HG02571 (cell line): ENCODE measurements around the gene FAT1.

Experiments
- ATAC-seq: cut with Tn5 transposase; IDR thresholded peaks from one replicate; pipeline ENCODE4 v1.9.1; 2021; ENCODE audit warnings: mild to moderate bottlenecking, moderate library complexity; ENCODE audit not compliant: unreplicated experiment

Gene FAT1

DNA sequence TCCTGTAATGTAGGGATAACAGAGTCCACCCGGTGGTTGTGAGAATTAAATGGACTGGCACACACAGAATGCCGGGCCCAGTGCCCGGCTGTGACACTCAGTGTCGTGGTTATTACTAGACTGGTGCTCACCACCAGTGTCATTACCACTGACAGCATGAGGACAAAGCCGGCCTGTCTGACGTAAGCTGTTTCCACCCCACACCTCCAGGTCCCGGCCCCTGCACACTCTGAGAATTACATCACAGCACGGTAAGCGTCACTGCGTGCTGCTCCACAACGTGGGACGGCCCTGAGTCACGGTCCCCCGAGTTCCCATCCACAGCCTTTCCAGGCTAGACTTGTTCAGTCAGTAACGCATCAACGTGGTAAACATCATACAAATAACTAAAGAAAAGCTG lies 22.9 kb downstream of the FAT1 start:
- ATAC-seq, result no peak

DNA sequence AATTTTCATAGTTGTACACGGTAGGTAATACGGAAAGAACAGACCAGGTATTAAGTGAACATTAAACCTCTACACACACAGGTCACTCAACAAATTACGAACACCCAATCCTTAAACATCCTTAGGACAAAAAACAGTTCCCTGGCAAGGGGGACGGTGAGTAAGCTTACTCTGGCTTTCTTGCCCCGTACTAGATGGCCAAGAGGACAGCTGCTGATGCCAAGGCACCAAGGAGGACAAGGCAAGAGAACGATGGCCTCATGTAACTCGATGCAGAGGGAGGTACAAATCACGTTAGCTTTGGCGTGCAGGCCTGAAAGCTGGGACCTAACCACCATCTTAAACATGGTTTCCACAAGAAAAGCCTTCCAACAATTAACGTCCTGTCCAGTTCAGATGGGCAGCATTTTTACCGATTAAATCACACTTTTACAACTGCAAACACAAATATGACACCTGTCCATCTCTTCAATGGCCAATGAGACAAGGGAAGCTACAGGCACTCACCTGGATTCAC lies 23.7 kb downstream of the FAT1 start:
- no peak for ATAC-seq

DNA sequence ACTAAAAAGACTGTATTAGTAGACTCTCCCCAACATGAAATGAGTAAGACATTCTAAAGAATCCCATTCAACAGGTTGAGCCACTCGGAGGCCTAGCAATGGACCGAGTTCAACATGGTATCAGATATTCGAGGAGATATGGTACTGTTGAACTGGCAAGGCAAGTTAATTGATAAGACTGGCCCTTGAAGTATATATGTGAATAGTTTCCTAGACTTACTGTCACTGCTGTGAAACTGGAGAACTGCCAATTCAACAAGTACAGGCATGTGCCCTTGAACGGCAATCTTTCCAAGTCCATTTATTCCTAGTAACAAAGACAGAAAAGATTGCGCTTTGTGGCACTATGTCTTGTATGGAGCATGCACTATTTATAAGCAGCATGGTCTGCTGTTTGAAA lies 24.4 kb downstream of the FAT1 start:
- no peak for ATAC-seq

DNA sequence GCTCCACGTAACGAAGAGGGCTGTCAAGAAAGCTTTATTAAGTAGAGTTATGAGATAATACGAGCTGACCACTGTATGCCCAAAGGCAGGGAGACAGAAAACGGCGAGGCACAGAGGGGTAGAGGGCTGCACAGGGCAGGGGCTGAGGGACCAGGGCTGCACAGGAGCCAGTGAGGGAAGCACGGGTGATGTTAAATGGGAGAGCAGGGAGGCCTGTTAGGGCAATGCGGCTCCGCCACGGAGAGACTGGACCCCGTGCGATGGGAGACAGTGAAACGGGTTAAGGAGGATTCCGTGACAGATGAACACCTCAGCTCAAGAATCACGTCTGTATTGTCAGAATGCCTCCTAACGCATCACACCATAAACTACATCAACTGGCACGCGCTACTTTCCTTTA lies 25.1 kb downstream of the FAT1 start:
- no peak for ATAC-seq

DNA sequence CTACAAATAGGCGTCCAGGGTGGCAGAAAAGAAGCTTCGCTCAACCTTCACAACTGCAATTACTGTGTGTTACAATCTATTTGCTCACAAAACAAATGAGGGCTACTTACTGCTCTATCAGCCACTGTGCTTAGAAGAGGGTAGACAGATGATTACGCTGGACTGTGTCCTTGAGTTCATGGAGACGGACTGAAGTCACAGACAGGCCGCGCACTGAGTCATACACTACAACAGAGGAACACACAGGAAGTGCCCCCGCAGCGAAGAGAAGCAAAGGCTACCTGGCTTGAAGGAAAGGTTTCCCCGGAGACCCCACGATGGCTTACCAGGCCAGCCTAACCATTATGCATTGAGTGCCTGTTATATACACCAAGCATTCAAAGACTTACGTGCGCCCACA lies 25.6 kb downstream of the FAT1 start:
- no peak for ATAC-seq

DNA sequence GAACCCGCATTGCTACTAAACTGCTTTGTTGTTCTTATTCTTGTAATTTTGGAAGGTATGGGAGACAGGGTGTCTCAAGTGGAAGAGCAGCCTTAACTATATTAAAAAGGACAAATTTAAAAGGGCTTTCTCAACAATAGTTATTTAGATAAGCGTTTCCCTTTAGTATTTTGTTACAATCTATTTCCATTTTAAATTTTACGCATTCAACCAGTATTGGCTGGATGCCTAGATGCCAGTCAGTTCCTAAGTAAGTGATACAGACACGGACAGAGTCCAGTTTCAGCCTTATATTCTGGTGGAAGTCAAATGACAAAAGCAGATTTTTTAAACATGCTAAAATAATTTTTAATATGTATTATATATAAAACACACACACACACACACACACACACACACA lies 28.3 kb downstream of the FAT1 start:
- no peak for ATAC-seq

DNA sequence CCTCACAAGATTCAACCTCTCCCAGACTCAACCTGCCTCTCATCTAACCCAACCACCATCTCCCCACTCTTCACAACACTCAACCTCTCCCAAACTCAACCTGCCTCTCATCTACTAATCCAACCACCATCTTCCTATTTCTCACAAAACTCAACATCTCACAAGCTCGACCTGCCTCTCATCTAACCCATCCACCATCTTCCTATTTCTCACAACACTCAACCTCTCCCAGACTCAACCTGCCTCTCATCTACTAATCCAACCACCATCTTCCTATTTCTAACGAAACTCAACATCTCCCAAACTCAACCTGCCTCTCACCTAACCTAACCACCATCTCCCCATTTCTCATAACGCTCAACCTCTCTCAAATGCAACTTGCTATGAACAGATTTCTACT lies 29.8 kb downstream of the FAT1 start:
- no peak for ATAC-seq

DNA sequence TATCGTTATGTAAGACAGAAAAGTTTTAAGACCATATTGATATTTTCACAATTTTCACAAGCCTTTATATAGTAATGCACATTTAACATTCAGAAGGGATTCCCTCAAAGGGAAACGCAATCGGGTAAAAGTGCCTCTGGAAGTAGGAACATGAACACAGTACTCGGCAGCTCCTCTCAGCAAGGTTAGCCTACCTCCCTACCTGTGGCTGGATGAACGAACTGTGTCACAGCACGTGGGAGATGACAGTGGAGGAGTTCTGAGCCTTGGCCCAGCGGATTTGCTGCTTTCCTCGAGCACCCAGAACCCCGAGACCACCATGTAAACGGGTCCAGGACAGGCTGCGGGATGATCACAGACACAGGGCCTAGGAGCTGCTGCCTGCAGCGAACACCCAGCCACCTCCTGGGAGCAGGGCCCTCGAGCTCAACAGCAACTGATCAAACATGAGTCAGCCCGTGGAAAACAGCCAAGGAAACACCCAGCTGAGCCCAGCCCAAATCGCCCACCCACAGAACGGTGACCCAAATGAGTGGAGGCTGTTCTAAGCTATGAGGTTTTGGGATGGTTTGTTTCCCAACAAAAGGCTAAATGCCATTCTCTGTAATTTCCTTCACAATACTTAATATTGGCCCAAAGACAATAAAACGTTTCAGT lies 30.4 kb downstream of the FAT1 start:
- no peak for ATAC-seq

DNA sequence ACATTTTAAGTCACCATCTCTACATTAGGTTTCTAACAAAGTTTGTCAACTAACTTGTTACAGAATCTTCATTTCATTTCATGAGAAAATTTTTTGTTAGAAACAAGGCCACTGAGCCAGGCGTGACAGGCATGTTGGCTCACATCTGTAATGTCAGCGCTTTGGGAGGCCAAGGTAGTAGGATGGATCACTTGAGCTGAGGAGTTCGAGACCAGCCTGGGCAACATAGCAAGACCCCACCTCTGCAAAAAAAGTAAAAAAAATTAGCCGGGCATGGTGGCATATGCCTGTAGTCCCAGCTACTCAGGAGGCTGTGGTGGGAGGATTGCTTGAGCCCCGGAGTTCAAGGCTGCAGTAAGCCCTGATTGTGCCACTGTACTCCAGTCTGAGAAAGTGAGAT lies 32.3 kb downstream of the FAT1 start:
- no peak for ATAC-seq

DNA sequence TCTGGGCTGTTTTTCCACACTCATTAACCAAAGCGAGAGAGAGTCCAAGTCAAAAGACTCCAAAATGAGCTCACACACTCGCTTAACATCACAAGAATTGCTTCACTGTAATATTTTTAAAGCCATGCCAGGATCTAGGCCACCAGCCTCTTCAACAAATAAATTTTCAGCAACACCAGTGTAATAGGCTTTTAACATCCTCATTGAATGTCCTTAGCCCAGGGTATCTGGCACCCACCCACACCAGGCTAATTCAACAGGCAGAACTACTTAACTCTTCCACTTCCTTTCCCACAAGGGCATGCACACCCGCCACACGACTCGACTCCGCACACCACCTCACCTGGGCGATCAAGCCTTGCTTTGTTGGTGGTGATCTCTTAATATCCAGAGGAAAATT lies 34.2 kb downstream of the FAT1 start:
- ATAC-seq, result no peak

DNA sequence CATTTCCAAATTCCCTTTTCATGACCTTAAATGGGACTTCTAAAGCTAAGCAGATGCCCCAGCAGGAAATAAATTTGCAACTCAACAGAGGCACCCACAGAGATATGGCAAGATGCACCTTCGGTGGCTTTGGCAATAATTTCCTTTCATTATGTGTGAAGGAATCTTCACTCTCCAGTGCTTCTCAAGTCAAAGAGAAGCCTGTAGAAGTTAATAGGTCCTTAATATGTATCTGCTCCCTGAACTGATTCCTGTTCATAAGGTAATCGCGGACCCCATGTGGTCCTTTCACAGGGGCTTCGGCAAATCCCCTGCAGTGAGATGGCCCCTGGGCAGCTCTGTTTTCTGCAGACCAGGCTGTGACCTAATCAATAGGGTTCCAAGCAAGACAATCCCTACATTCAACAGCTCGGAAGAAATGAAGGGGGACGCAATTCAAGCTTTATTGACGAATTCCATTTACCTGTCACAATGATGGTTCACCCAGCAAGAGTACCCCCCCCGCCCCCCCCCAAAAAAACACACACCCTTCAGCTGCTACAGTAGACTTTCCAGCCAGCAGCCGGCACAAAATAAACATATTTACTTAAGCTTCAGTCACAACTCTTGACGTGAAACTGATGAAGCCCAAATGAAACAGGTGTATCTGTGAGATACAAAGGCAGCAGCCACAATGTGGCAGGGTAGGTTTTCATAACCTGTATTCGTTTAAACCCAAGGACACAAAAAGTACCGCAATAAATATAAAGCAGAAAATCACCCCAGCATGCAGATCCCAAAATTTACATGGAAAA lies 35.3 kb downstream of the FAT1 start:
- no peak for ATAC-seq

DNA sequence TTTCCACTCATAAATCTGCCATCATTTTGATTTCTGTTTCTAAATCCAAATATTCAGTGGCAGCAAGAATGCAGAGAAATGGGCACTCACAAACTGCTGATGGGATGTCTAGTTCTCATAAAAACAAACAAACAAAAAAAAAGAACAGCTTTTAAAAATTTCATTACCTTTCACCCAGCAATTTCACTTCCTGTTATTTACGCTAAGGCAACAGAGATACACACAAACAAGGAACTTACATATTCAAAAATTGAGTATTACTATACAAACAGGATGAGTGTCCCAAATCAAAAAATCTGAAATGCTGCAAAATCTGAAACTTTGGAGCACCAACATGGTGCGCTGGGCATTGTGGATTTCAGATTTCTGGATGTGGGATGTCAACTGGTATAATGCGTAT lies 36.4 kb downstream of the FAT1 start:
- ATAC-seq, result no peak

DNA sequence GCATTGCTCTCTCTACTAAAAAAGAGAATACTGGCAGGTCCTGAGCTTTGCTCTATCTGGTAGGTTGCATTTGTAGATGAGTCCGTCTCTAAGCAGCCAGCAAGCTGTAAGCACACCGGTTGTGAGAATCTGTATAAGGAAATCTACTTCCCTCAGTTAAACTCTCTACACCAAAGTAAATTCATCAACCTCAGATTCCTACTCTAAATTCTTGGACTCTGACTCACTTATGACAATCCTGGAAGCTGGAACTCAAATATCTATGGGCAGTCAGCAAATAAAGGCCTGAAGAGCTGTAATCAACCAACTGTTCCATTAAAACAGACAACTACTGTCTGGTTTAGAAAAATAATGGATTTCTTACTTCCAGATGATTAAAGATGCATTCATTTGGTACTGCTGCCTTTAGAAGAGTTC lies 37.9 kb downstream of the FAT1 start:
- ATAC-seq, result no peak

DNA sequence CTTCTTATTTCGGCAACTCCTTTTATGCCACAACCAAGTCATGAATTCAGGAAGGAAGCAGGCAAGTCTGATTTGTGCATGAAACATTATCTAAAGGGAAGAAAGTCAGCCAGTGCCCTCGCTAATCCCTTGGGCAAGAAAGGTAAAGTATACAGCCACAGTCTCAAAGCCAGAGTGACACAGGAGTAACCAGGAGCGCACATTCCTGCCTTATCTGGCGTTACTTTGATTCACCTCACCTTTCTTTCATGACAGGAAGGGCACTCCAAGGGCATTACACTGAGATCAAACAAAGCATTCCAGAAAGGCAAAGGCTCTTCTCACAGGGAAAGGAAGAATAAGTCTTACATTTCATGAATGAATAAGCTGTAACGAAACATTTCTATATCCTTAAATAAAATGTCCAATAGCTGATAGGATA lies 38.8 kb downstream of the FAT1 start:
- no peak for ATAC-seq

DNA sequence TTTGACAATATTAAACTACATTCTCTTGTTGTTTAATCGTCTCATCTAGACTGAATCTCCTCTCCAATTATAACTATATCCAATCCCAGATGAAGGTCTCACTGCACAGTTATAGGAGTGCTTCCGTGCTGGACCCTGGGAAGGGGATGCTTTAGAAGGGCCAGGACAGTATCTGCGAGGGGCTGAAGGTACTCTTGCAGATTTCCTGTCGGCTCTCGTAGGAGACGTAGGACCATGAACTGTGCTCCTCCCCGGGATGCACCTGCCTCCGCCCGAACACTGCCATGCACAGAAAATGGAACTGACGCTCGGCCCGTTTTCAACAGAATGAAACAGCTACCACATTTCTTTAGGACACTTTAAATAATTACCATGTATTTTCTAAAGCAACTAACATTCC lies 39.4 kb downstream of the FAT1 start:
- no peak for ATAC-seq

DNA sequence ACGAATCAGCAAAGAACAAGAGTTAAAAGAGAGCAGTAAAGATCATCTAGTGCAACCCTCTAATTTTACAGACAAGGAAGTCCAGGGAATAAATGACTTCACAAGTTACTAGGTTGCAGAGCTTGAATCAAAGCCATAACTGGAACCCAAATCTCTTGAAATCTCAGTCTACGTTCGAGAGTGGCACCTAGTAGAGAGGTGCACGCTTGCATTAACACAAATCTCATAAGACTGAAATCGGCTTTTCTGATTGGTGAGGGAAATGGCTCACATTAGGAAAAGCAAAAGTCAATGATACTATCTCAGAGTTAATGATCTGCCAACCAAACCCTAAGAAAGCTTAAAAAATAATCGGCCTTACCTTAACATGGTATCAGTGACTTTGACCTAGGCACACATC lies 43.0 kb downstream of the FAT1 start:
- no peak for ATAC-seq

DNA sequence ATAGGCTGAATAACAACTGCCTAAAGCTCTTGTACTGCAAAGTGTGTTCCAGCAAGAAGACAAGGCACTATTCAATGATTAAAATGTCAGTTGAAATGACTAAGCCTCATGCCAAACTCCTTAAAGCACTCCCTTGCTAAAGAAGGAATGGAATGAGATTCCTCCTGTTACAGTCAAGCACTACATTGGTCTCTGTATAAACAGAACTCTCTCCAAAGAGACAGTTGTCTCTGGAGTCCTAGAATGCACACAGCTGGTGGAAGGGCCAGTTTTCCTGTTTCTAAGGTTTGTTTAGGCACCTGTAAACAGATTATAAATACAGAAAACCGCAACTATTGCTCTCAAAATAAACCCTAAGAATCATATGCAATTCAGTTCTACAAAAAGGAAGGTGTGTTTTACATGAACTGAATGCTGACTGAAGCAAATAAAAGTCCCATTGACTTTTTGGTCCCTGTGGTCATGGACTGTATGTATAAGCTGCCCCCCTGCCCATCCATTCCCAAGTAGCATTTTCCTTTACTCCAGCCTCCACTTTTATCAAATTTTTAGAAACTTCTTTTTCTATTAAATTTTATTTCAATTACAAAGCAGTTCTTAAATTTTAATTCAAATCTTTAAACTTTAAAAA lies 47.0 kb downstream of the FAT1 start:
- ATAC-seq, result no peak

DNA sequence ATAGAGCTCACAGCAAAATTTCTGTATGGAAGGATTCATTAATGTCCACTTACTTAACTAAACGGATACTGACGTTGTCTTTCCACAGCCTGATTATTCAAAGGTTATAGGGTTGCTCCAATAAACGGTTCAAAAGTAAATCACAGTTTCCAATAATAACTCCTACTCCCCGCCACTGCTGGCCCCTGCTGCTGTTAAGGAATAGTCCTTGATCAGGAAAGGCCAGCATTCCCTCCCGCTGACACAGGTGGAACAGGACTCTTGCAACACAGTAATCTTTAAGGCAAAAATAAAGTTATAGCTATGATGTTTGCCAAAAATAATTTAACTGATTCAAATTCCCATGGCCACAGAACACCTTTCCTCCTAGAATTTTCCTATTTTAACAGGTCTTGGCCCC lies 53.9 kb downstream of the FAT1 start:
- no peak for ATAC-seq

DNA sequence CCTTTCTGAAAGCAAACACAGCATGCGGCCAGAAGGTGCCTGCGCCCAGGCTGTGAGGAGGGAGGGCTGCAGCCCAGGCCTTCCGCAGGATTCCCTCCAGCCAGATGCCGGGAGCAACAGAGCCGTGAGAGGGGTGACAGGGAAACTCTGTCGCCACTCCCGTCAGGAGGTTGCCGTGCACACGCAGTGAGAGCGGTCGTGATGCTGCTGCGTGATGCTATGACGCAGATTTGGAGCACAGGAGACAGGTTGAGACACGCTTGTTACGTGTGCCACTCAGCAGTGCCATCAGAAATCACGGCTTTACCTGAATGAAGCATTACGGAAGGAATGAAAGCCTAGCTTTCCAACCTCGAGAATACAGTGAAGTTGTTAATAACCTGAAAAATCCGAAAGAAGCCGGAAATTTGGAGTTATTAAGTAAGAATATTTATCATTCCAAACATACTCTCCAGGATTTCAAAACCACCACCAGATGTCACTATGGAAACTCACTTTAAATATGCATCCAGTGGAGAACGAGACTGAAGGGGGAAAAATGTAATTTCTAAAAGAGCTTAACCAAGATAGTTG lies 54.4 kb downstream of the FAT1 start:
- no peak for ATAC-seq

DNA sequence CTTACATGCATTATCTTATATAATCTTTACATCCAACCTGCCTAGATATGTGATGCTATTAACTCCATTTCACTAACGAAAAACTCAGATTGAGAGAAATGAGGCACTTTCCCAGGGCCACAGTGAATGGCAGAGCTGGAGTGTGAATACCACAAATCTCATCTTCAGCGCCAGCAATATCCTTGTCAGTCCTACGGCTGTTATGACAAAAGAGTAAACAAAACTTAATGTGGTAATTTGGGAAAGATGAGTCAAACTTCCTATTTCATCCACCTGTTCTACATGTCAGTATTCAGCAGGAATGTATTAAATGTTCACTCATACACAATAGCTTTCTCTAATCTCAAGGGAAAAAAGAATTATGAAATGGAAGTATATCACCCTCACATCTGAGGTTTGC lies 56.9 kb downstream of the FAT1 start:
- ATAC-seq, result no peak

DNA sequence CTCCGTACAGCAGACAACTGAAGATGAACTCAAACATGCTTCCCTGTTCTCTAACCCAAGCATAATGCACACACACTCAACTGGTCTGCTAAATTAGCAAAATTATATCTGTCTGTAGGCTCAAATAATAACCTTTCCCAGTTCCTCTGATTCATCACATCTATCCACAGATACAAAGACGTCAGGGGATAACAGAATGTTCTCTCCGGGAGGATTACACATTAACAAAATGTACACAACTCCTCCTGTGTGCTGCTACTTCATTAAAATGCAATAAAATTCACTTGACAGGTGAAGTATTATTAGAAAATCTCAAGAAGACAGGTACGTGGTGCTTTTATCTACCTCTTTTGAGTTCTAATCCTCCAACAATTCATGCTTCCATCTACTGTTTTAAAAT lies 57.4 kb downstream of the FAT1 start:
- no peak for ATAC-seq

DNA sequence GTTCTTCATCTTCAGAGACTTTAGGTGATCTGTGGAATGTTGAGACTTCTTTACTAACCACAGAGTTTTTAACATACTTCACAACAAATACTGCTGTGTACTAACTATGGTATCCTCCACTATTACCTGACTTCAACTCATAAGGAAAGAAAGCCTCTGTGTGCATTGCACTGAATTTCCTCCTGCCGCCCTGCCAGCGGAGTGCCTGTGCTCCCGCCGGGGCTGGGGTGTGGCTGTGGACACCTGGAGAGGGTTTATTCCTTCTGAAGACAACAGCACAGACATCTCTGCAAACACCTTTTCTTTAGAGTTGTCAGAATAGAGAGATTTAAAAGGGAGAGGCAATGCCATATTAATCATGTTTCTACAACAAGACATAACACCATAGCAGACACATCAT lies 63.3 kb downstream of the FAT1 start:
- no peak for ATAC-seq
